H1 (cell line): ENCODE data around the gene PALD1. TPM values are rescaled to one million over a fixed set of nuclear protein-coding genes. Genes with fewer than 3 reads are reported as not detected.

Source experiments
- CTCF ChIA-PET: fragments of 300-600 bp; sonication (Branson Sonifier 250); formaldehyde crosslinking; loops from one replicate; lab custom pipeline; 2021; ENCODE audit not compliant: partially characterized antibody; lab: Charles Lee
- POLR2A ChIA-PET: fragments of 300-600 bp; sonication (Branson Sonifier 250); formaldehyde crosslinking; loops from one replicate; lab custom pipeline; 2021; ENCODE audit warnings: inconsistent platforms; ENCODE audit not compliant: partially characterized antibody; lab: Charles Lee
- DNase-seq, 2 experiments: peaks; one replicate each; pipeline versions ENCODE4 v3.0.0 to v3.0.0-alpha.2; 2010 to 2022; ENCODE audit warnings: low spot score in 2 of 2, low read depth in 1 of 2, mixed read lengths in 1 of 2
- FAIRE-seq: peaks from 2 replicates; lab custom pipeline; 2011; peaks lifted over from hg19 to GRCh38; lab: Jason Lieb, UNC
- H2AFZ ChIP-seq: 2 replicates; pipeline ENCODE4 v1.8.1; 2012; ENCODE audit warnings: low read length, inconsistent platforms
- H2AK5ac ChIP-seq: 2 replicates; pipeline ENCODE4 v1.6.1; 2013; ENCODE audit warnings: low read depth, low read length
- H2BK120ac ChIP-seq: replicated peaks from 2 replicates; pipeline ENCODE3; 2013; ENCODE audit warnings: low read depth, low read length, inconsistent platforms
- H2BK12ac ChIP-seq: 2 replicates; pipeline ENCODE4 v1.6.1; 2013; ENCODE audit warnings: low read depth, low read length
- H2BK15ac ChIP-seq: 2 replicates; pipeline ENCODE4 v1.6.1; 2013; ENCODE audit warnings: low read length
- H2BK20ac ChIP-seq: 2 replicates; pipeline ENCODE4 v1.6.1; 2013; ENCODE audit warnings: low read length
- H2BK5ac ChIP-seq: 2 replicates; pipeline ENCODE4 v1.6.1; 2013; ENCODE audit warnings: low read depth, low read length
- H3K14ac ChIP-seq: 2 replicates; pipeline ENCODE4 v1.6.1; 2013; ENCODE audit warnings: inconsistent platforms; ENCODE audit not compliant: insufficient read length
- H3K18ac ChIP-seq: 2 replicates; pipeline ENCODE4 v1.6.1; 2013; ENCODE audit warnings: low read length; ENCODE audit errors: extremely low read depth
- H3K23ac ChIP-seq: 2 replicates; pipeline ENCODE4 v1.6.1; 2013; ENCODE audit warnings: inconsistent platforms; ENCODE audit not compliant: insufficient read length
- H3K23me2 ChIP-seq: 2 replicates; pipeline ENCODE4 v1.6.1; 2013; ENCODE audit warnings: low read depth, low read length
- H3K27ac ChIP-seq: 2 replicates; pipeline ENCODE4 v1.6.1; 2011; ENCODE audit warnings: low read depth, low read length, inconsistent platforms
- H3K27me3 ChIP-seq, 4 experiments: replicated peaks in 1 of 4; 1 replicate in 1 of 4; 2 replicates in 3 of 4; pipeline versions ENCODE4 v1.6.1 to v1.8.1; 2011 to 2013; ENCODE audit warnings: low read length in 3 of 4, mild to moderate bottlenecking in 3 of 4, inconsistent platforms in 2 of 4, mixed read lengths in 2 of 4, moderate library complexity in 1 of 4; ENCODE audit not compliant: control insufficient read depth in 3 of 4, insufficient read depth in 3 of 4; ENCODE audit errors: extremely low read depth in 1 of 4
- H3K36me3 ChIP-seq, 4 experiments: 2 replicates each; pipeline versions ENCODE4 v1.6.1 to v1.8.1; 2011 to 2013; ENCODE audit warnings: mild to moderate bottlenecking in 4 of 4, low read length in 3 of 4, moderate library complexity in 2 of 4, control low read depth in 1 of 4, inconsistent platforms in 1 of 4; ENCODE audit not compliant: insufficient read depth in 4 of 4, control insufficient read depth in 2 of 4
- H3K4ac ChIP-seq: replicated peaks from 2 replicates; pipeline ENCODE3; 2013; ENCODE audit warnings: low read length, low read depth, mixed read lengths, inconsistent platforms; ENCODE audit not compliant: insufficient read length
- H3K4me1 ChIP-seq, 4 experiments: replicated peaks in 1 of 4; 1 replicate in 1 of 4; 2 replicates in 3 of 4; pipeline versions ENCODE4 v1.6.1 to v1.8.1; 2011 to 2013; ENCODE audit warnings: low read length in 3 of 4, inconsistent platforms in 2 of 4, mixed read lengths in 1 of 4; ENCODE audit not compliant: insufficient read depth in 4 of 4, control insufficient read depth in 3 of 4
- H3K4me2 ChIP-seq, 2 experiments: 2 replicates each; pipeline versions ENCODE4 v1.6.1 to v1.8.1; 2011 to 2013; ENCODE audit warnings: low read depth in 2 of 2, low read length in 2 of 2, control low read depth in 1 of 2, inconsistent platforms in 1 of 2, mild to moderate bottlenecking in 1 of 2; ENCODE audit not compliant: insufficient read depth in 1 of 2
- H3K4me3 ChIP-seq, 4 experiments: fragments of 200-600, 300-600 bp in 1 of 4; sonication (generic), shearing (Covaris generic), sonication (Bioruptor Twin) in 1 of 4; 2 replicates each; pipeline versions ENCODE4 v1.5.1 to v1.8.1; 2011 to 2016; ENCODE audit warnings: low read length in 4 of 4, low read depth in 3 of 4, control low read depth in 2 of 4, inconsistent platforms in 2 of 4, mild to moderate bottlenecking in 2 of 4, mixed read lengths in 1 of 4, moderate library complexity in 1 of 4; ENCODE audit not compliant: insufficient read depth in 2 of 4; ENCODE audit errors: extremely low read depth in 1 of 4
- H3K56ac ChIP-seq: replicated peaks from 2 replicates; pipeline ENCODE3; 2013; ENCODE audit warnings: low read depth, mild to moderate bottlenecking, mixed read lengths, low read length, inconsistent platforms; ENCODE audit not compliant: insufficient read length
- H3K79me1 ChIP-seq: 2 replicates; pipeline ENCODE4 v1.6.1; 2013; ENCODE audit warnings: low read depth, low read length, control low read depth
- H3K79me2 ChIP-seq, 2 experiments: 2 replicates each; pipeline versions ENCODE4 v1.6.1 to v1.8.1; 2012 to 2013; ENCODE audit warnings: low read length in 2 of 2, mild to moderate bottlenecking in 2 of 2, inconsistent platforms in 1 of 2; ENCODE audit not compliant: insufficient read depth in 2 of 2, control insufficient read depth in 1 of 2
- H3K9ac ChIP-seq, 4 experiments: replicated peaks in 1 of 4; 1 replicate in 1 of 4; 2 replicates in 3 of 4; pipeline versions ENCODE4 v1.6.1 to v1.8.1; 2011 to 2013; ENCODE audit warnings: low read depth in 3 of 4, low read length in 3 of 4, control low read depth in 2 of 4, mild to moderate bottlenecking in 2 of 4, moderate library complexity in 2 of 4, inconsistent platforms in 1 of 4; ENCODE audit errors: extremely low read depth in 1 of 4
- H3K9me3 ChIP-seq, 2 experiments: 2 replicates each; pipeline versions ENCODE4 v1.6.1 to v1.8.1; 2012 to 2013; ENCODE audit warnings: mild to moderate bottlenecking in 2 of 2, moderate library complexity in 2 of 2, control low read depth in 1 of 2, inconsistent platforms in 1 of 2, low read depth in 1 of 2, low read length in 1 of 2, mixed read lengths in 1 of 2; ENCODE audit not compliant: insufficient read depth in 2 of 2
- H4K20me1 ChIP-seq, 2 experiments: replicated peaks in 1 of 2; 2 replicates each; pipeline versions ENCODE3 to v1.8.1; 2011 to 2013; ENCODE audit warnings: inconsistent platforms in 2 of 2, low read length in 2 of 2, mild to moderate bottlenecking in 1 of 2; ENCODE audit not compliant: insufficient read depth in 2 of 2, control insufficient read depth in 1 of 2
- H4K5ac ChIP-seq: 2 replicates; pipeline ENCODE4 v1.6.1; 2013; ENCODE audit warnings: low read length, low read depth, mixed read lengths, inconsistent platforms; ENCODE audit not compliant: insufficient read length
- H4K8ac ChIP-seq: 2 replicates; pipeline ENCODE4 v1.8.0; 2013; ENCODE audit warnings: mild to moderate bottlenecking, moderate library complexity, low read length, inconsistent platforms; ENCODE audit not compliant: insufficient read depth; ENCODE audit errors: extremely low read depth
- H4K91ac ChIP-seq: replicated peaks from 2 replicates; pipeline ENCODE3; 2013; ENCODE audit warnings: low read length, mixed read lengths, inconsistent platforms; ENCODE audit not compliant: insufficient read length
- MAFK ChIP-seq: IDR thresholded peaks from 2 replicates; pipeline ENCODE4 v1.6.1; 2012; ENCODE audit warnings: low read depth, mild to moderate bottlenecking, improper control_type of control experiment, low read length
- TAF7 ChIP-seq: optimal IDR thresholded peaks from 2 replicates; pipeline ENCODE3; 2011; ENCODE audit warnings: low read depth, mild to moderate bottlenecking, inconsistent platforms, low read length, moderate library complexity, borderline replicate concordance
- WGBS, 2 experiments: shearing (Covaris generic) in 1 of 2; methylation state at CpG; one replicate each; pipeline versions ENCODE4 v1.1.6 to v1.1.7; 2013 to 2015; ENCODE audit warnings: low lambda C conversion rate in 2 of 2, mixed read lengths in 2 of 2, inconsistent platforms in 1 of 2, low coverage in 1 of 2, missing lambda C conversion rate in 1 of 2; ENCODE audit not compliant: insufficient replicate concordance in 2 of 2, insufficient coverage in 1 of 2, insufficient read length in 1 of 2; ENCODE audit errors: extremely low coverage in 1 of 2, missing lambda C conversion rate in 1 of 2; 5-methylcytosine and 5-hydroxymethylcytosine counted together
- polyA plus RNA-seq, 7 experiments: library from polyadenylated mRNA; depleted of rRNA in 3 of 7; stranded (reverse) in 5 of 7; unstranded in 2 of 7; fragments of >200 nt in 5 of 7; fragments of 200-250 nt in 2 of 7; gene quantifications; 1 replicate in 5 of 7; 2 replicates in 1 of 7; 4 replicates in 1 of 7; pipeline versions ENCODE4 v1.2.1 to v1.2.3, GENCODE V29; 2011 to 2013; ENCODE audit warnings: missing spikeins in 2 of 7, mixed read lengths in 2 of 7
- total RNA-seq: library from RNA; stranded (reverse); fragmentation: NEBNext Ultra II Directional; extraction: Animal tissue kit (Norgen Biotek cat#: 25700); gene quantifications from 2 replicates; pipeline ENCODE4 v1.2.1, GENCODE V29; 2021

The PALD1 gene
- total and polyA plus RNA-seq, 2 of the 8 experiments (the other 6 are each of a cell fraction or from before 2014, with no cell fraction given): 13.3 to 32.8 TPM

DNA sequence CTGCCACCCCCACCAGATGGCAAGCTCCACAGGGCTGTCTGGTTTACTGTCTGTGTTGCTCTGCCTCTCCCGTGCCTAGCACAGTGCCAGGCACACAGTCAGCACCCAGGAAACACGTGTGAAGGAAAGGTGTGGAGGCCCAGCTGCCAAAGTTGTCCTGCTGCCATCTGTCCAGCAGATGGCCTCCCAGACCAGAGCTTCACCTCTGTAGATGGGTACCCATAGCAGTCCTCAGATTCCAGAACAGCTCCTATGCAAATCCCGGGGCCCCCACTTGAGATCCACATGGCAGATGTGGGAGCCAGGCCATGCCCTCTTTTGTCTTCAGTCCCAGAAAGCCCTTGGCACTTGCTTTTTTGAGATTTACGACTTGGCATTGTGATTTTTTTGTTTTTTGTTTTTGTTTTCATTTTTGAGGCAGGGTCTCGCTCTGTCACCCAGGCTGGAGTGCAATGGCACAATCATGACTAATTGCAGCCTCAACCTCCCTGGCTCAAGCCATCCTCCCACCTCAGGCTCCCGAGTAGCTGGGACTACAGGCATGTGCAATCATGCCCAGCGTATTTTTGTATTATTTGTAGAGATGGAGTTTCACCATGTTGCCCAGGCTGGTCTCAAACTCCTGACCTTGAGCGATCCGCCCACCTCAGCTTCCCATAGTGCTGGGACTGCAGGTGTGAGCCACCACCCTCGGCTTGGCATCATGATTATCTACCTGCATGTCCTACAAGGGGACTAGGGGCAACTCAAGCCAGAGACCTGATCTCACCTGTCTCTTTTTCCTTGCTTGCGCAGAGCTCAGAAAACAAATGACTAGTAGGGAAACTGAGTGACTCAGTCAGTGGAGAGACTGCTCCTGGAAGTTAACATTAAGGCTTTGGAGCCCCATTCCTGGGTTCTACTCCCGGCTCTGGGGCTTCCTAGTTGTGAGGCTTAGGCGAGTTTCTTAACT, 16.9 kb upstream of the PALD1 start:
- Histone ChIP-seq H3K4me3 (no peak overlapping the region), H2AK5ac (no peak overlapping the region), H3K9ac (no peak overlapping the region), H2AFZ (no peak overlapping the region), H4K5ac (no peak overlapping the region), H3K14ac (no peak overlapping the region), H3K9me3 (no peaks in the 10 kb centered on the region), H3K79me2 (no peaks in the 10 kb centered on the region), H2BK20ac (0 out of 2 replicates have a peak overlapping the region, but pooled peaks have one; percentile 75), H3K4me2 (no peak overlapping the region), H3K27ac (no peak overlapping the region), H4K20me1 (no peaks in the 10 kb centered on the region), H3K27me3 (peaks cover 18 to 39% (median 37%) of the 10 kb centered on the region in 4 experiments), H3K79me1 (no peaks in the 10 kb centered on the region), H3K18ac (no peak overlapping the region; the same call in 1 of the 2 replicates), H2BK12ac (no peak overlapping the region), H3K4ac (no peak overlapping the region), H3K23ac (no peak overlapping the region), H4K8ac (no peak overlapping the region), H4K91ac (no peak overlapping the region), H3K23me2 (peaks cover 12% of the 10 kb centered on the region; the same call in 1 of the 2 replicates), H3K56ac (no peak overlapping the region), H2BK15ac (peak overlapping the region; percentile 94), H3K4me1 (peaks cover under 1 to 24% (median 11%) of the 10 kb centered on the region in 4 experiments), H2BK120ac (no peak overlapping the region), H2BK5ac (0 out of 2 replicates have a peak overlapping the region, but pooled peaks have one; percentile 30), H3K36me3 (no peaks in the 10 kb centered on the region; a peak in 1 of 8 replicates)
- 69% methylated on average over 13 of the region's 13 CpGs; no CpG with 5 or more reads in 1 of the 2 experiments for WGBS, 2 experiments
- DNase-seq (no peak), FAIRE-seq (peak; percentile 92)
- ChIA-PET CTCF (interaction anchor here (0.5 to 43.0 kb wide), 56 partner anchors 7 to 441 kb away, joined by 3 to 908 read pairs (median 6); partner anchors contain the start of genes LRRC20 and PALD1), POLR2A (interaction anchor here (0.7 to 2.2 kb wide), 10 partner anchors 14 to 82 kb away, joined by 3 to 6 read pairs (median 4); partner anchors contain the start of gene PALD1)
- TF ChIP-seq TAF7 (no peak), MAFK (no peak)
